H9 (cell line): Measurements from ENCODE around the gene STT3A. TPM values are rescaled to one million over a fixed set of nuclear protein-coding genes. Genes with fewer than 3 reads are reported as not detected.

Source experiments
- DNase-seq: peaks from one replicate; pipeline ENCODE4 v3.0.0-alpha.2; 2017
- H2AFZ ChIP-seq: one replicate; pipeline ENCODE4 v1.6.1; 2013; ENCODE audit warnings: mild to moderate bottlenecking, low read length, control low read depth, moderate library complexity
- H2AK5ac ChIP-seq: 2 replicates; pipeline ENCODE4 v1.6.1; 2013; ENCODE audit warnings: low read length, control low read depth, mixed read lengths; ENCODE audit not compliant: insufficient read length
- H2BK120ac ChIP-seq: one replicate; pipeline ENCODE4 v1.6.1; 2013; ENCODE audit warnings: low read depth, mild to moderate bottlenecking, low read length, control low read depth, inconsistent platforms; ENCODE audit not compliant: poor library complexity, severe bottlenecking
- H2BK12ac ChIP-seq: 2 replicates; pipeline ENCODE4 v1.6.1; 2013; ENCODE audit warnings: low read length, control low read depth, mixed read lengths, low read depth; ENCODE audit not compliant: insufficient read length
- H2BK15ac ChIP-seq: 2 replicates; pipeline ENCODE4 v1.6.1; 2013; ENCODE audit warnings: low read depth, low read length, control low read depth
- H2BK20ac ChIP-seq: one replicate; pipeline ENCODE4 v1.6.1; 2013; ENCODE audit warnings: low read depth, mild to moderate bottlenecking, low read length, control low read depth, inconsistent platforms; ENCODE audit not compliant: poor library complexity, severe bottlenecking
- H2BK5ac ChIP-seq: 2 replicates; pipeline ENCODE4 v1.6.1; 2013; ENCODE audit warnings: low read length, control low read depth, mixed read lengths; ENCODE audit not compliant: insufficient read length
- H3K14ac ChIP-seq: 2 replicates; pipeline ENCODE4 v1.6.1; 2013; ENCODE audit warnings: low read length, control low read depth; ENCODE audit not compliant: insufficient read depth
- H3K18ac ChIP-seq: 2 replicates; pipeline ENCODE4 v1.6.1; 2013; ENCODE audit warnings: low read depth, mild to moderate bottlenecking, mixed read lengths, low read length, control low read depth; ENCODE audit not compliant: insufficient read length
- H3K23ac ChIP-seq: 2 replicates; pipeline ENCODE4 v1.6.1; 2013; ENCODE audit warnings: low read length, control low read depth, mixed read lengths, low read depth; ENCODE audit not compliant: insufficient read length
- H3K23me2 ChIP-seq: 2 replicates; pipeline ENCODE4 v1.6.1; 2013; ENCODE audit warnings: low read depth, mild to moderate bottlenecking, mixed read lengths, low read length, control low read depth; ENCODE audit not compliant: insufficient read length, poor library complexity, severe bottlenecking
- H3K27ac ChIP-seq: 2 replicates; pipeline ENCODE4 v1.5.1; 2013; ENCODE audit warnings: low read length, control low read depth, mixed read lengths, low read depth; ENCODE audit not compliant: insufficient read length
- H3K27me3 ChIP-seq: 2 replicates; pipeline ENCODE4 v1.6.1; 2013; ENCODE audit warnings: low read length, control low read depth, inconsistent platforms; ENCODE audit not compliant: insufficient read depth
- H3K4ac ChIP-seq: 2 replicates; pipeline ENCODE4 v1.6.1; 2013; ENCODE audit warnings: low read depth, mild to moderate bottlenecking, control low read depth, inconsistent platforms, low read length, moderate library complexity
- H3K4me1 ChIP-seq: 2 replicates; pipeline ENCODE4 v1.6.1; 2013; ENCODE audit warnings: low read length, control low read depth, inconsistent platforms; ENCODE audit not compliant: insufficient read depth
- H3K4me2 ChIP-seq: 2 replicates; pipeline ENCODE4 v1.6.1; 2013; ENCODE audit warnings: low read length, control low read depth, mixed read lengths; ENCODE audit not compliant: insufficient read length, insufficient read depth
- H3K56ac ChIP-seq: 2 replicates; pipeline ENCODE4 v1.6.1; 2013; ENCODE audit warnings: low read depth, mild to moderate bottlenecking, mixed read lengths, low read length, control low read depth; ENCODE audit not compliant: insufficient read length
- H3K79me1 ChIP-seq: 2 replicates; pipeline ENCODE4 v1.6.1; 2013; ENCODE audit warnings: low read depth, mild to moderate bottlenecking, moderate library complexity, low read length, control low read depth, inconsistent platforms; ENCODE audit not compliant: insufficient read depth, poor library complexity, severe bottlenecking
- H3K79me2 ChIP-seq: 2 replicates; pipeline ENCODE4 v1.6.1; 2013; ENCODE audit warnings: low read length, control low read depth, inconsistent platforms; ENCODE audit not compliant: insufficient read depth
- H3K9ac ChIP-seq: 2 replicates; pipeline ENCODE4 v1.6.1; 2013; ENCODE audit warnings: low read length, control low read depth, mixed read lengths; ENCODE audit not compliant: insufficient read length; ENCODE audit errors: extremely low read depth
- H3K9me3 ChIP-seq: one replicate; pipeline ENCODE4 v1.6.1; 2013; ENCODE audit warnings: low read depth, low read length, inconsistent platforms; ENCODE audit not compliant: control insufficient read depth
- H3T11ph ChIP-seq: one replicate; pipeline ENCODE4 v1.6.1; 2013; ENCODE audit warnings: mild to moderate bottlenecking, low read length, control low read depth, inconsistent platforms
- H4K20me1 ChIP-seq: one replicate; pipeline ENCODE4 v1.6.1; 2013; ENCODE audit not compliant: control insufficient read depth, insufficient read length, insufficient read depth
- H4K5ac ChIP-seq: 2 replicates; pipeline ENCODE4 v1.6.1; 2013; ENCODE audit warnings: low read depth, mild to moderate bottlenecking, mixed read lengths, low read length, control low read depth; ENCODE audit not compliant: insufficient read length
- H4K8ac ChIP-seq: replicated peaks from 2 replicates; pipeline ENCODE4 v1.6.1; 2013; ENCODE audit warnings: low read length, control low read depth, mixed read lengths, low read depth; ENCODE audit not compliant: insufficient read length
- H4K91ac ChIP-seq: 2 replicates; pipeline ENCODE4 v1.6.1; 2013; ENCODE audit warnings: low read depth, mild to moderate bottlenecking, moderate library complexity, mixed read lengths, low read length, control low read depth; ENCODE audit not compliant: insufficient read length
- H3K27ac Mint-ChIP-seq, 3 experiments: 2 replicates in 2 of 3; 3 replicates in 1 of 3; pipeline ENCODE4 v1.8.0; 2020 to 2021; ENCODE audit warnings: mixed read lengths in 3 of 3, mild to moderate bottlenecking in 1 of 3, moderate library complexity in 1 of 3
- H3K27me3 Mint-ChIP-seq: 2 replicates; pipeline ENCODE4 v1.8.0; 2021; ENCODE audit warnings: low read depth, mild to moderate bottlenecking, moderate library complexity, mixed read lengths
- H3K36me3 Mint-ChIP-seq, 3 experiments: 2 replicates in 2 of 3; 3 replicates in 1 of 3; pipeline ENCODE4 v1.8.0; 2020 to 2021; ENCODE audit warnings: low read depth in 3 of 3, mixed read lengths in 3 of 3; ENCODE audit not compliant: insufficient read depth in 1 of 3
- H3K4me1 Mint-ChIP-seq, 2 experiments: 2 replicates each; pipeline ENCODE4 v1.8.0; 2020; ENCODE audit warnings: mixed read lengths in 2 of 2
- H3K4me3 Mint-ChIP-seq, 2 experiments: 2 replicates in 1 of 2; 3 replicates in 1 of 2; pipeline ENCODE4 v1.8.0; 2020 to 2021; ENCODE audit warnings: mild to moderate bottlenecking in 2 of 2, mixed read lengths in 2 of 2, moderate library complexity in 1 of 2
- H3K9me3 Mint-ChIP-seq, 2 experiments: 2 replicates in 1 of 2; 3 replicates in 1 of 2; pipeline ENCODE4 v1.8.0; 2020; ENCODE audit warnings: mild to moderate bottlenecking in 2 of 2, mixed read lengths in 2 of 2, moderate library complexity in 1 of 2
- CTCF ChIP-seq: fragments of 200-600 bp; sonication (generic); conservative IDR thresholded peaks from 3 replicates; pipeline ENCODE4 v1.8.0; 2021; ENCODE audit warnings: antibody characterized with exemption, mild to moderate bottlenecking
- WGBS: extraction: QIAGEN DNeasy Blood & Tissue Kit; methylation state at CpG from one replicate; pipeline ENCODE4 v1.1.7; 2013; ENCODE audit warnings: missing lambda C conversion rate, low lambda C conversion rate, mixed read lengths; ENCODE audit not compliant: insufficient read length; ENCODE audit errors: extremely low coverage; 5-methylcytosine and 5-hydroxymethylcytosine counted together
- total RNA-seq: library from RNA; stranded (reverse); gene quantifications from 2 replicates; pipeline ENCODE4 v1.2.1, GENCODE V29; 2021

The STT3A gene
- total RNA-seq, 1 experiment from 2014 or later: 128 TPM

- Histone ChIP-seq H2BK12ac (no peak overlapping the region), H4K8ac (no peak overlapping the region), H2AFZ (no peak overlapping the region), H3K9me3 (no peaks in the 10 kb centered on the region), H3K14ac (no peak overlapping the region), H3K27me3 (no peaks in the 10 kb centered on the region), H3K4me1 (no peaks in the 10 kb centered on the region), H2AK5ac (no peak overlapping the region), H3K4me2 (no peak overlapping the region), H3T11ph (no peak overlapping the region), H3K79me2 (0 out of 2 replicates have a peak, but pooled peaks cover 2% of the 10 kb centered on the region), H3K4ac (no peak overlapping the region), H3K18ac (no peak overlapping the region), H3K9ac (no peak overlapping the region), H3K79me1 (no peaks in the 10 kb centered on the region), H2BK20ac (no peak overlapping the region), H2BK5ac (no peak overlapping the region), H4K5ac (no peak overlapping the region), H3K56ac (no peak overlapping the region), H2BK120ac (no peak overlapping the region), H3K23me2 (no peaks in the 10 kb centered on the region), H3K23ac (no peak overlapping the region), H2BK15ac (no peak overlapping the region), H3K27ac (no peak overlapping the region), H4K20me1 (no peaks in the 10 kb centered on the region), H4K91ac (no peak overlapping the region)
- Mint-ChIP-seq H3K9me3 (no peaks in the 10 kb centered on the region), H3K27me3 (no peaks in the 10 kb centered on the region), H3K4me3 (no peak overlapping the region), H3K27ac (no peak overlapping the region), H3K4me1 (no peaks in the 10 kb centered on the region), H3K36me3 (peaks cover 41 to 81% (median 80%) of the 10 kb centered on the region in 3 experiments; a peak in 6 of 7 replicates)
- no CpG with 5 or more reads among the region's 3 CpGs for WGBS
- peak; percentile 18; the same call in 1 of the 3 replicates for TF ChIP-seq CTCF
- DNase-seq: no peak
These were observed 45.2 kb downstream of the STT3A start for GRCh38 chr11:125637840-125638239.
